NOMO-1 treated with DMSO at 0.1 percent for 48 hours (cell line): Measurements from ENCODE around the gene SAMD10.
"Not testable (repeated sequence)": the region's sequence is repeated elsewhere in the genome, so short reads cannot be mapped to it uniquely, and the experiment has no call there.

Experiments used
- DNase-seq: peaks from one replicate; lab custom pipeline; 2025; ENCODE audit not compliant: unreplicated experiment; lab: John Stamatoyannopoulos, UW

Gene SAMD10

GRCh38 chr20:63942969-63943807 lies 36.3 kb downstream of the SAMD10 start:
- no peak for DNase-seq

DNA sequence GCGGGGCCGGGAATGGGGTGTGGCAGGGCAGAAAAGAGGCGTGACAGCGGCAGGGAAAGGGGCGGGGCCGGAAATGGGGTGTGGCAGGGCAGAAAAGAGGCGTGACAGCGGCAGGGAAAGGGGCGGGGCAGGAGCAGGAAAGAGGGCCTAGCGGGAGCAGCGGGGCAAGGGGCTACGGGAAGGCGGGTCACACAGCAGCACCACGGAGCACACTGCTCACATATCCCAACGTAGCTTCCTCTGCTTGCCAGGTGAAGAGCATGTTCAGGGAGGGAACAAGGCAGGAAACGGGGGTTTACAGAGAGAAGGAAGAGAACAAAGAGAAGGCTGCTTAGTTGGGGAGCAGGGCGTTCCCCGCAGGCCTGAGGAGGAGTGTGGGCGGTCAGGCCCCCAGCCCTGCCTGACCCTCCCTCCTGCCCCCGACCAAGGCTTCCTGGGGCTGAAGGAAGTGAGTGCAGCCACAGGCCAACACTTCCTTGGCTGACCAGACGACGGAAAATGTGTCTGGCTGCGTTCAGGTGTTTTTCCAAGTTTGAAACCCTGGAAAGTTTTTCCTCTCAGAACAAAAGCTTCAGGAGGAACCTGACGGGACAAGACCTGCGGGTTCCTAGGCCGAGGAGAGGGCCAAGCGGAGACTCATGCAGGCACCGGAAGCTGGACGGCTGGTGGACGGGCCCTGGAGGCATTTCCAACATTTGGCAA lies 37.0 kb downstream of the SAMD10 start:
- no peak for DNase-seq

DNA sequence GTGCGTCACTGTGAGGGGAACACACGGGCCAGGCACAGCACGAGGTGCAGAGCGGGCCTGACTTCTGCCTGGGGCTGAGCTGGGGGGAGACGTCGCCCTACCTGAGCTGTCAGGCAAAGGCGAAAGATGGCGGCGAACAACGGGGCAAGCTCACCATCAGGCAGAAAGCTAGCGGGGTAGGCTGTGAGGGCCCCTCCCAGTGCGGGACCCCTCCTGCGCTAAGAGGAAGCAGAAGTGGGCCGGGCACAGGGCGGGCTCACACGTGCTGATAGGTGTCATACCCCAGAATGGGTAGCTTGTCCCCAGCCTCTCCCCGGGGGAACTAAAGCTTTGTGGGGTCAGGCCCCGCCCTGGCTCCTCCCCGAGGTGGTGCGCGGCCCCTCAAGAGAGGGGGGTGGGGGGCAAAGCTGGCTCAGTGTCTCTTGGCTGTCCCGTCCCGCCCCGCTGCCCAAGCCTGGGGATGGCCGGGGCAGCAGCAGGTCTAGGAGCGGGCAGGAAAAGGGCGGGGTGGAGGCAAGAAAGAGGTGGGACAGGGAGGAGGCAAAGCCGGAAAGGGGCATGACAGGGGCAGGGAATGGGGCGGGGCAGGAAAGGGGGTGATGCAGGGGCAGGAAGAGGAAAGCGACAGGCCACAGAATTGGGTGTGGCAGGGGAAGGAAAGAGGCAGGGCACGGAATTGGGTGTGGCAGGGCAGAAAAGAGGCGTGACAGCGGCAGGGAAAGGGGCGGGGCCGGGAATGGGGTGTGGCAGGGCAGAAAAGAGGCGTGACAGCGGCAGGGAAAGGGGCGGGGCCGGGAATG lies 38.0 kb downstream of the SAMD10 start:
- peak; percentile 83 for DNase-seq

GRCh38 chr20:63940472-63941266 lies 38.8 kb downstream of the SAMD10 start:
- no peak for DNase-seq

- DNase-seq = no peak
Observed at GRCh38 chr20:63940071-63940471, 39.4 kb downstream of the SAMD10 start.

- DNase-seq = no peak
Observed at GRCh38 chr20:63939061-63939935, 40.1 kb downstream of the SAMD10 start.

DNA sequence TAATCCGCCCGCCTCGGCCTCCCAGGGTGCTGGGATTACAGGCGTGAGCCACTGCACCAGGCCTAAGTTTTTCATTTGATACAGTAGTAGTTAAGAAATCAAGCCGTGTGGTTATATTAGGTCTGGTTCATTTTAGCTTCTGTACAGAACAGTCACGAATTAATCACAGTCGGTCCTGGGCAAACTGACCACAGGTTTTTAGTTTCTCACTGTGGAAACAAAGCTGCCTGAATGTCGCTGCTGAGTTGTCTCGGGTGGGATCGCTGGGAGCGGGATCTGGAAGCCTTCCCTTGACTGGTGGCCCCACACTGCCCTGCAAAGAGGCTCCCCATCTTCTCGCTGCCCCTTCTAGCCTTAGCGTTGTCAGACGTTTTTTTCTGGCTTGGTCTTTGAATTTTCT lies 41.8 kb downstream of the SAMD10 start:
- DNase-seq = no peak

GRCh38 chr20:63935447-63935846 lies 44.0 kb downstream of the SAMD10 start:
- no peak for DNase-seq

DNA sequence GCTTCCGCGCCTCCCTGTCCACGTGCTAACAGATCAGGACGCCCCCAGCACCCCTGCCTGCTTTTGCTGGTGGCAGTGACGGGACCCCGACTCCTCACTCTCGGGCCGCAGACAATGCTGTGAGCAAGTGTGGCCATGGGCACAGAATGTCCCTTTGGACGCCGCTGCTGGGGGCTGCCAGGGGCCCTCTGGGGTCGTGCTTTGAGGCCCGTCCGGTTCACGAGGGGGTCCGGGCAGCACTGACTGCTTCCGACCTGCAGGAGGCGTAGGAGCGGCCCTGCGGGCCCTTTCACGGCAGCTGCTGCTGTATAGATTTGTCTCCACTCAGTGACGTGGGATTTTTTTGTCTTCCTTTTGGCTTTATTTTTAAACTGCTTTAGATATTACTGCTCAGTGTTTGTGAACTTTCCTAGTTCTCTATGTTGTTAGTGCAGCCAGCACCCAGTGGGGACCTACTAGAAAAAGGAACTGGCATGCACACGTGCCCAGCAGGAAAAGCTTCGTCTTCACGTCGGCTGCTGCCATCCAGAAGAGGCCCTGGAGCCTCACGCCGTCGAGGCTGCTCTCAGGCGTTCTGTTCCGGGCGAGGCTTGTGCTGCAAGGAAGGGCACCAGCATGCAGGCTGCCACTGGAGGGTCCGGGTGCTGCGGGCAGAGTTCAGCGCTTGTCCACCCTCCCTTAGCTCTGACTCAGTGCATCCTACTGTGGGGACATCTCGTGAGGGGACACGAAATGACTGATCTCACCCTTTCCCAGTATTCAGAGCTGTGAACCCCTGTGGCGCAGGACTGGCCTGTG lies 45.0 kb downstream of the SAMD10 start:
- no peak for DNase-seq

DNA sequence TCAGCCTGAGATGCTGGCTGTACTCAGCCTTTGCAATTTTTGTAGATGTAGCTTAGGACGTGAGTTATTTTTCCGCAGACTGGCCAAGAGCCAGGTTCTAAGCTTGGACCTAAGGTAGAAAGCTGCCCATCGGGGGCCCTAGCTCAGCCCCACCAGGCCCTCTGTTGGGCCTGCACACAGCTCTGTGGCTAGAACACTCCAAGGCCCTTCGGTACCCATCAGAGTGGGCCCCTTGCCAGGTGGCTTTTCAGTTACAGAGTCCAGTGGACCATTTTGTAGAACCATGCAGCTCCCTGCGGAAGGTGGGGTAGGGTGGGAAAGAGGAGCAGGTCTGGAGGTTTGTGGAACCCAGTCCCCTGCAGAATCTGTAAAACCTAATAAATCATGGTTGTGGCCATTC lies 45.8 kb downstream of the SAMD10 start:
- DNase-seq = no peak

- no peak for DNase-seq
Observed at GRCh38 chr20:63932606-63933160, 46.8 kb downstream of the SAMD10 start.

GRCh38 chr20:63931735-63932134 lies 47.7 kb downstream of the SAMD10 start:
- no peak for DNase-seq

GRCh38 chr20:63930971-63931553 lies 48.4 kb downstream of the SAMD10 start:
- DNase-seq = no peak

GRCh38 chr20:63929473-63929883 lies 50.0 kb downstream of the SAMD10 start:
- not testable (repeated sequence) for DNase-seq

DNA sequence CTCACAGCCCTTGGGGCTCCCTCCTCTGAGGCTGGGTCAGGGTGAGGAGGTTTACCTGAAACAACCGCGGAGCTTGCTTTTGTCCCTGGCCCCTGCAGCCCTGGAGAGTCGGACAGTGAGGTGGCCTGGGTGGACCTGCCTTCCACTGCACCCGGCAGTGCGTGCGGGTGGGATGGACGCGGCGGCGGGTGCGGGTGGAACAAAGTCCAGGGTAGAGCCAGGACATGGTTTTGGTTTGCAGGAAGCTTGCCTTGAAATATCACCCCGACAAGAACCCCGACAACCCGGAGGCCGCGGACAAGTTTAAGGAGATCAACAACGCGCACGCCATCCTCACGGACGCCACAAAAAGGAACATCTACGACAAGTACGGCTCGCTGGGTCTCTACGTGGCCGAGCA lies 50.4 kb downstream of the SAMD10 start:
- no peak for DNase-seq

DNA sequence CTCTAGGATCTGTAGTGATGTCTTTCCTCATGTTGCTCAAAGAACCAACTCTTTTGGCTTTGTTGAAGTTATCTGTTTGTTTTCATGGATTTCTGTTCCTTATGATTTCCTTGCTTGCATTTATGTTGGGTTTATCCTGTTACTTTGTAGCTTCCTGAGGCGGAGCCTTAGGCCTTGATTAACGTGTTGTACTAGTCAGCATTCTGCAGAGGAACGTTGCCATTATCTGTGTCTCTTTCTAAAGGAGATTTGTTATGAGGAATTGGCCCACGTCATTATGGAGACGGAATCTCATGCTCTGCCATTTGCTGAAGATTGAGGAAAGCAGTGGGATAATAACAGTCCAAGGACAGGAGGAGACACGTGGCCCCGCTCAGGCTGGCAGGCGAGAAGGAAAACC lies 53.1 kb downstream of the SAMD10 start:
- no peak for DNase-seq

- DNase-seq = no peak
Observed at GRCh38 chr20:63924241-63924640, 55.2 kb downstream of the SAMD10 start.
